ENCODE measurements around the gene TAL1.
"Not testable (repeated sequence)": the region's sequence is repeated elsewhere in the genome, so short reads cannot be mapped to it uniquely, and the experiment has no call there.

TAL1 gene

DNA sequence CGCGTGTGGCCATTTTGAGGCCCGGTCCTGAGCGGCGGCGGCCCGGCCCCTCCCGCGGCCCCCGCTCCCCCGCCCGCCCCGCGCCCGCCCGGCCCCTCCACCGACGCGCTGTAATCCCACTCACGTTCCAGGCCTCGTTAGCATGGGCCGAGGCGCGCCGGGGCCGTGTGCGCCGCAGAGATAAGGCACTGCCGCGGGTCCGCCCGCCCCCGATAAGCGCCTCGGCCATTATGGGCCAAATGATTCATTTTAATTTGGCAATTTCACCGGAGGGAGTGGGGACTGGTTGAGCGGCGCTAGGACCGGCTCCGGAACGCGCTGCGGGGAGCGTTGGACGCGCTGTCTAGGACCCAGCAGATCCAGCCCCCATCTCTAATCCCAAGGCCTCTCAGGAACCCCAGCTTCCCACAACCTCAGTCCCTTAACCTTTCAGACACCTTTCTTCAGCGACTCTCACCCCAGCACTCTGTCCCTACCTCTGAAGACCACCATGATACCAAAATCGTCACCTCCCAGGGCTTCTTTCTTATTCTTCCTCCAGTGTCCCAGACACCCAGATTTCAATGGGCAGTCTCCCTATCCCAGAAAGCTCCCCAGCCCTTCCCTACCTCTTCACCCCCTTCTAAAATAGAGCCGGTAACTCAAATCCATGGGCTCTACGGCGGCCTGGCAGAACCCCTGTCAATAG, at the start of gene TAL1:
Gene TAL1 (minus strand): TSS at position 39 of the 688 bp plus-strand sequence. CDS start 6,337 bp downstream, outside the sequence.
- no peak for DNase-seq (ENCODE audit: low spot score)

DNA sequence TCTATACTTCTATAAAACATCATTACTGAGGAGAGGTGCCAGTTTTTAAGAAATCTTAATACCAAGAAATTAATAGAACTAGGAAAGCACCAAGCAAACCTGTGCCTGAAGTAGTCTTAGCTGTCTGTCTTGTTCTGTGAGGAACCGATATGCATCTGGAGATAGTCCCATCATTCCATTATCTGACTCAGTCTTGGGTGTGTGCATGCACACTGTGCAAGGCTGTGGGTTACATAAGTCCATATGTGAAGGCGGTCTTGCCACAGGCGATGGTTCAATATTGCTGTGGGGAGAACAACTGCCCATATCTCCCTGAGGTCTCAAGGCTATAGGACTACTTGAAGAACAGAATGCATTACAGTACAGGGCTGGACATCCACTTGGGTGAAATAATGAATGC, 48.1 kb upstream of the TAL1 start:
- no peak for DNase-seq (ENCODE audit: low spot score)

DNA sequence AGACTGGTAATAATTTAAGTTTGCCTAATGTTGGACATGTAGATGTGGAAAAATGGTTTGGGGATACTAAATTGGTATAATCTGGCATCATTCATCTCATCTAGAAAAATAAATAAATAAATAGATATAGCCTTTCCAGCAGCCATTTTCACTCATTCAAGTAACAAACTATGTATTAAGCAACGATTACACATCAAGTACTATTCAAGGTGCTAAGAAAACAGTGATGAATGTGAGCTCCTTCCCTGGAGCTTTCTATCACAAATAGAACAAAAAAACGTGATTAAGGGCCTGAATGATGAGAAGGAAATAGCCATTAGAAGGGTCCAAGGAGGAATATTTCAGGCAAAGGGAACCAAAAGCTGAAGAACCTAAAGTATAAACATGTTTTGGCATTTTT, 44.8 kb upstream of the TAL1 start:
- no peak for DNase-seq (ENCODE audit: low spot score)

DNA sequence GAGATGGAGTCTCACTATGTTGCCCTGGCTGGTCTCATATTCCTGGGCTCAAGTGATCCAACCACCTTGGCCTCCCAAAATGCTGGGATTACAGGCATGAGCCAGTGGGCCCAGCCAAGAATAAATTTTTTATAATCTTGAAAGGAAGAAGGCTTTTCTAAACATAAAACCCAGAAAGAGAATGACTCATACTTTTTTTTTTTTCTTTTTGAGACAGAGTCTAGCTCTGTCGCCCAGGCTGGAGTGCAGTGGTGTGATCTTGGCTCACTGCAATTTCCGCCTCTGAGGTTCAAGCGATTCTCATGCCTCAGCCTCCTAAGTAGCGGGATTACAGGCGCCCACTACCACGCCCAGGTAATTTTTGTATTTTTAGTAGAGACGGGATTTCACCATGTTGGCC, 43.8 kb upstream of the TAL1 start:
- DNase-seq (ENCODE audit: low spot score) = not testable (repeated sequence)

DNA sequence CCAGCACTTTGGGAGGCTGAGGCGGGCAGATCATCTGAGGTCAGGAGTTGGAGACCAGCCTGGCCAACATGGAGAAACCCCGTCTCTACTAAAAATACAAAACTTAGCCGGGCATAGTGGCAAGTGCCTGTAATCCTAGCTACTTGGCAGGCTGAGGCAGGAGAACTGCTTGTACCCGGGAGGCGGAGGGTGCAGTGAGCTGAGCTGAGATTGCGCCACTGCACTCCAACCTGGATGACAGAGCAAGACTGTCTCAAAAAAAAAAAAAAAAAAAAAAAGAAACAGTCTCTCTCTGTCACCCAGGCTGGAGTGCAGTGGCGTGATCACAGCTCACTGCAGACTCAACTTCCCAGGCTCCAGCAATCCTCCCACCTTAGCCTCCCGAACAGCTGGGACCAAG, 33.5 kb upstream of the TAL1 start:
- DNase-seq (ENCODE audit: low spot score) = not testable (repeated sequence)

DNA sequence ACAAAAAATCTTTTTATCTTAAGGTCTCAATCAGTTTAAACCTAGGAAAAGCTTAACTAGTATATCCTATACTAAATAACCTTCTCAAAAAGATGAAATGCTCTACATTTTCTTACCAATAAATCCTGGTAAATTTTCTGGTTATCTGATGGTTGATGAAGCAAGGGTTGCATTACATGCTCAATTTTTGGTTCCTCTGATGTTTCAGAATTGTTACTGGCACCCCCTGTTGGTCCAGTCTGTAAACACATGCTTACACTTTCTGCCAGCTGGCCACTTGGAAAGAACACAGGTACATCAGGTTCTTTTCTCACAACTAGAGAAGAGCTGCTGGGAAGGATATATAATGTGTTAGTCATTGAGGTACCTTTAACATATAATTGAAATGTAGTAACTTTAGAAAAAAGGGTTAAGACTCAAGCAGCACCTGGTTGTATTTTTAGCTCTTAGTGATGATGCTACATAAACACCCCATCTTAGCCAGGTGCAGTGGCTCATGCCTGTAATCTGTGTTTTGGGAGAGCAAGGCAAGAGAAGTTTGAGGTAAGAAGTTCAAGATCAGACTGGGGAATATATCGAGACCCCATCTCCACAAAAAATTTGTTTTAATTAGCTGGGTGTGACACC, 30.9 kb upstream of the TAL1 start:
- peak; percentile 45 for DNase-seq (ENCODE audit: low spot score)

DNA sequence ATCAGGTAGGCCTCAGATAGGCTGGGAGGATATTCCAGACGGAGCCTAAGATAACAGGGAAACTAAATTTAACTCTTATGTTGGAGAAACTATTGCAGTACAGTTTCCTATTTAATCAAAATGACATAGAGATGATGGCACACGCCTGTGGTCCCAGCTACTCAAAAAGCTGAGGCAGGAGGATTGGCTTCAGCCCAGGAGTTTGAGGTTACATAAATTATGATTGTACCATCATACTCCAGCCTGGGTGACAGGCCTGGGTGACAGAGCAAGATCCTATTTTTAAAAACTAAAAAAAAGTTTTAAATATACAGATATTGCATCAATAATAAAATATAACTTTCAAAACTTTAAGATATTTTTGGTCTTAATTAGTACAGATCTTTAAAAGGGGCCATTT, 25.2 kb upstream of the TAL1 start:
- no peak for DNase-seq (ENCODE audit: low spot score)

DNA sequence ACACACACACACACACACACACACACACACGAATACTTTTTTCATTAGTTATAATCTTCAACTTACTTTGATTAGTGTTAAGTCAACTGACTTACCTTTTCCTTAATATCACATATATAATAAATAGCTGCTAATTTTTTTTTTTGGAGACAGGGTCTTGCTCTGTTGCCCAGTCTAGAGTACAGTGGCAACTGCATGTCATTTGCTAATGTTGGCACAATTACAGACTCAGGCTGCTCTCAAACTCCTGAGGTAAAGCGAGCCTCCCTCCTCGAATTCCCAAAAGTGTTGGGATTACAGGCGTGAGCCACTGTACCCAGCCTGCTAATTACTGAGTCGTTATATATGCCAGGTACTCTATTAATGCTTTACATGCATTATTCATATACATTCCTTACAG, 20.8 kb upstream of the TAL1 start:
- DNase-seq (ENCODE audit: low spot score) = no peak

DNA sequence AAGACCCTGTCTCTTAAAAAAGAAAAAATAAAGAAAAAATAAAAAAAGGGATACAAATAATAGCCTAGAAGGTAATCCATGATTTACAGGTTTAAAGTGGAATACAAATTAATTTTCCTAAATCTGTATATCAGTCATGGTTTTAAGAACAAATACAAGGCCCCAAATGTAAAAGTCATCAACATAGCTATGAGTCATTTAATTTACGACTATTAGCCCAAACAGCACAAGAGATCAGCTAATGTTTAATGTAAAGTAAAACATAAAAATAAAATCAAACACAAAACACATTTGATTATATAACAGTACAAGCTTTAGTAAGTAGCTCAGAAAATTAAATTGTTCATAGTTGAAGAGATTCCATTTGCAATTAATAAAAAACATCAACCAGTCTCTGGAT, 20.3 kb upstream of the TAL1 start:
- no peak for DNase-seq (ENCODE audit: low spot score)

DNA sequence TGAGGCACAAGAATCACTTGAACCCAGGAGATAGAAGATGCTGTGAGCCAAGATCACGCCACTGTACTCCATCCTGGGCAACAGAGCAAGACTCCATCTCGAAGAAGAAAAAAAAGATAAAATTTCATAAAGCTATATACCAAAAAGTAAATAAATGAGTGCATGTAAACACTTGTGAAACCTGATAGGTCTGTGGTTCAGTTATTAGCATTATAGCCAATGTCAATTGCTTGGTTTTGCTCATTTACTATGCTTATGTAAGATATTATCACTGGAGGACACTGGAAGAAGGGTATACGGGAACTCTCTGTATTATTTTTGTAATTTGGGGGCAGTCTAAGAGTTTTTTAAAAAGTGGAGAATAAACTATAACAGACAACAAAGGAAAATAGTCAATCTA, 17.7 kb upstream of the TAL1 start:
- DNase-seq (ENCODE audit: low spot score) = no peak

DNA sequence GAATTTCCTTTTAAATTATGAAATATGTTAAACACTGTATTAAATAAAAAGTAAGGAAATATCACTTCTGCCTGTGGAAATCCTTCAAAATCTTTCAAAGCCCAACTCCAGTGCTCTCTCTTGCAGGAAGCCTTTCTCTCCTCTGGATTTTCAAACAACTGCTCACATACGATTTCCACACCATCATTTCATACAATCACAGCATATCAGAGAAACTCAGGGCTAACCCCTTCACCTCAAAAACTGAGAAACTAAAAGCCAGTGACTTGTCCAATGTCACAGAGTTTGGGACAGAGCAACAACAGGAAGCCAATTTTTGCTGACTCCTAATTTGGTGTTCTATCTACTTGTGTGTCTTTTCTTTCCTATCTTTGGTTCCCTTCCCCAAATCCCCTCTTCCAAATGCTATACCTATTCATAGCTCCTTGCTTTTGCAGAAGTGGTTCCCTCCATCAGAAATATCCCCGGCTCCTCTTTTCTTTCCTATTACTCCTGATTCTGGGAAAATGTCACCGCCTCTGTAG, 12.4 kb upstream of the TAL1 start:
- DNase-seq (ENCODE audit: low spot score) = no peak

DNA sequence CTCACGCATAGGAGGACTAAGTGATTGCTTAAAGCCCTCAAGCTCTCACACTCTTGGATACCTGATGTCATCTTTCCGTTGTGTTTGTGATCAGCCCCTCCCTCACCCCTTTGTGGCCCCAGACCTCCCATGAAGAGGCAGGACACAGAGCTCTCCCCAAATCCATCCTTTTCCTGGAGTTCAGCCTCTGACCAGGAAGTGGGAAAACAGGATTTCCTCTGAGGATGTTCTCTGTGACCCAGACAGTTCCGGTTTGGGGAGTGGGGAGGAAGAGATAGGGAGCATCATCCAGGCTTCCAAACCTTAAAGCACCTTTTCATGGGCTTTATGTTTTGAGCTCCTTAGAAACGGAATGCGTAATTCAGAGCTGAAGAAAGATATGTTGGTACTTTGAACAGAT, 11.9 kb upstream of the TAL1 start:
- no peak for DNase-seq (ENCODE audit: low spot score)

DNA sequence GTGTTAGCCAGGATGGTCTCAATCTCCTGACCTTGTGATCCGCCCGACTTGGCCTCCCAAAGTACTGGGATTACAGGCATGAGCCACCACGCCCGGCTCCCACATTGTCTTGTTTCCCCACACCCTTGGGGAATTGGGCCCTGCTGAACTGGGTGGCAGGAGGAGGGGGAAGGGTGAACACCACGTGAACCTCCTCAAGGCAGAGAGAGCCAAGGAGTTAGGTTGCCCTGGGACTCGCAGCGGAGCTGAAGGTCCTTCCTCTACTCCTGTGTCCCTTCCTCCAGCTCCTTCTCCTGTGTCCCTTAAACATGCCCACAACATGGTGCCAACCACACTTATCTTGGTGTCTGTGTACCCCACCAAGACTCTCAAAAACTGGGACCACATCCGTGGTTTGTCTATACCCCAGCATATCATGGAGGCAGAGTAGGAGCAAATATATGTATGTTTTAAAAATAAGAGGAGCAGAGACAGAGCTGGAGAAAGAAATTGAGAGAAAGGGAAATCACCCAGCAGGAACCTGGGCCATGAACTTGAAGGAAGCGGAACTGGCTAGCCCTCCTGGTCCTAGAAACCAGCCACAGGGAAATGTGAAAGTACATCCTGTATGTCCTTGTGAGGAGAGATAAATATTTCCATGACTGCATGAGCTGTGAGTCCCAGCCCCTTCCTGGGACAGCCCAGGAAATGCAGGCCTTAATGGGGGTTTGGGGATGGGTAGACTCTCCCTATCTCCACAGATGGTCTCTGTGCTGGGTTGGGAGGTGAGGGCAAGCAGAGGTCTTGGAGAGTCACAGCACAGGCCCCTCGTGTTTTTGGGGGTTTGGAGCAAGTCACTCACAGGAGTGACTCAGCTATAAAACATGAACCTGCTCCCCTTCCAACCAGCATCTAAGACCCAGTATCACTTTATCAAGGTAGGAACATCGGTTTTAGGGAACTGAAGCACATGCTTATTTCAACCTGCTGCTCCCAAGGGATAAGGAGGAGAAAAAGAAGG, 9.4 kb upstream of the TAL1 start:
- DNase-seq (ENCODE audit: low spot score) = no peak

DNA sequence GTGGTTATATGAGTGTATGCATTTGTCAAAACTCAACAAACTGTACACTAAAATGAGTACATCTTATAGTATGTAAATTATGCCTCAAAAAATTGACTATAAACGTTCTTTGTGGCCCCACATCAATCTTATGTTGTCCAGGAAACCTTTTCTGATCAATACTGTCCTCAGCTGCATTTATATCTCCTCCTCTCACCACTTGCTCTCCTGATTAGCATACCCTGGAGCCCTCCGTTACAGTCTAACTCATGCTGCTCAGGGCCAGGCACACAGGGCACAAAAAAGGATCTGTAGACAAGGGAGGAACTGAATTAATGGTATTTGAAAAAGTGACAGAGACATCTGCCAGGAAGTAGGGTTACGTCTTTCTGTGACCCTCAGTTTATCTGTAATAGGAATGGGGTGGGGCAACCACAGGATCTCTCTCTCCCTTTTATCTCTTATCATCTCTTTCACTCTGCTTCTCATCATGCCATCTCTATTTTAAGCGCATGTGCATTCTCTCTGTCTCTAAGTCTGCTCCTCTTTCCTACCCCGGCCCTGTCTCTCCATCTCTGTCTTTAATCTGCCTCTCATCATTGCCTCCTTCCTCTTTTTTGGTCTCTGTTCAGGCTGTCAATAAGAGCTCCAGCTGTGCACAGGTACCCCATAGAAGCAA, 7.0 kb upstream of the TAL1 start:
- DNase-seq (ENCODE audit: low spot score) = no peak

DNA sequence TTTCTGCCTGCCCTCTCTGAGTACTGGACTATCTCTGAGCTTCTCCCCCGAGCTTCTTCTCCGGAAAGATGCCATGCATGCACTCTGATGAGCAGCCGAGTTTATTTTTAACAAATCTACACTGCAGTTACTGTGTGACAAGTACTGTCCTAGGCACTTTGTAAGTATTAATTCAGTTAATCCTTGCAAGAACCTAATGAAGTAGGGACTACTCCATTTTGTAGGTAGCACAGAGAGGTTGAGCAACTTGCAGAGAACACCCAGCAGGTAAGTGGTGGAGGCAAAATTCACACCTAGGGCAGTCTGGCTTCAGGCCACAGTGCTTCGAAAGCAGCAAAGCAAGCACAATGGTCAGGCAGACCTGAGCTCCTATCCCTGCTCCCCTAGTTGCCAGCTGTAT, 3.8 kb upstream of the TAL1 start:
- DNase-seq (ENCODE audit: low spot score) = no peak

DNA sequence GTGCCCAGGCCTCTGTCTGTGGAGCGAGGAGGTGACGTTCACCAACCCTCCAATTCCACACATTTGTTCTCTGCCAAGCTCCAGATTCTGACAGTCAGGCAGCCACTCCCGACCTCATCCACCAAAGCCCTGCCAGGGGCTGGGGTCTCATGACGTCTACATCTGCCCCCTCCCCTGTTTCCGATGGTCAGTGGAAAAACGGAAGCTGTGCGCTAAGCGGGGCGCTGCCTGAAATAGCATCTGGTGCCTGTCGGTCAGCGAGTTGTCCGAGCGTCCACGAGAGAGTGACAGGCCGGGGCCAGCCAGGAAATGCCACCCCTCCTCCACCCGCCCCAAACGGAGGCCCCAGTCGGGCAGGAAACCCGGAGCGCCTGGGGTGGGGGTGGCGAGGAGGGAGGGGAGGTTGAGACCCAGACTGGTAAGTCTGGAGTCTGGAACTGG, 3.2 kb upstream of the TAL1 start:
- DNase-seq (ENCODE audit: low spot score) = no peak

DNA sequence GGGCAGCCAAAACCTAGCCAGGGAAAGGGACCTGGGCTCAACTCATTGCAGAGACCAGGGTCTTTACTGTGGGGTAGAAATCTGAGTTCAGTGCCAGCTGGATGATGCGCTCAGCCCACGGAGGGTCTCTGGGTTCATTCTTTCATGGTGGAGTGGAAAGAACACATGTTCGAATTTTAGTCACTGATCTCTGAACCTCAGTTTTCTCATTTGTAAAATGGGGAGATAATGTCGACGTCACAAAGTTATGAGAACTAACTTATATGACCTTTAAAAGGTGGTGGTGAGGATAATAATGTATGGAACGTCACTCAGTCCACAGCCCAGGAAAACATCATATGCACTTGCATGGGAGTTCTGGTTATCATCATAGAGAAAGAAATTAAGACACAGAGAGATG, 1.2 kb upstream of the TAL1 start:
- DNase-seq (ENCODE audit: low spot score) = no peak

DNA sequence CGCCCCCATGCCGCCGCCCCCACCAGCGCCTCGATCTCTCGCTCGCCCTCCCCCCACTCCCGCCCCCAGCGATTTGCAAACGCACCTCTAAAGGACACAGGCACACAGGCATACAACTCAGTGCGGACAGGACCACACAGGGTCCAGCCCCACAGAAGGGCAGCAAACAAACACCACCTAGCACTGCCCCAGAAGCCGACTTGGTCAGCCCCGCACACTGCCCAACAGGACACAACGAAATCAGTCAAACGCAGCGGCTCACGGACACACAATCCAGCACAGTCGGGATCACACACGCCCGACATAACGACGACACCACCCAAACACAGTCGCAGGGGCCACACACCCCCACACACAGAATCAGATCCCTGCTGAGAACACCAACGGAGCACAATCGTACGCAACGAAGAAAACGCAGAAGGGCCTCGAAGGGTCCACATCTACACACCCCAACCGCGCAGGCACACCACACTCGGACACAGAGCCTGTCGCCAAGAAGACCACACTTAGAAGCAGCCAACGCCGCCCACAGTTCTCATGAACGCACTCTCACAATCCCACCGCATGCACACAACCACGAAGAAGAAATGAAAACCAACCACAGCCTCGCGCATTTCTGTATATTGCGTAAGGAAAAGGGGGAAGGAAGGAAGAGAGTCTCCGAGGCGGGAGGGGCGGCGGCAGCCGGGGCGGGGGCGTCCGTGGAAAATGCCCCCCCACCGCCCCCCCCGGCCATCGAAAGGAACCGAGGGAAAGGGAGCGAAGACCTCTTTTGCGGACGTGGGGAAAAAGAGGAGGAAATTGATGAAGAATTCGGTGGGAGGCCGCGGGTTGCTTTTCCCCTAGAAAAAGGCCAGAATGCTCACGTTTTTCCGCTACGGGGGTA, 481 bp downstream of the TAL1 start:
- DNase-seq (ENCODE audit: low spot score) = no peak

DNA sequence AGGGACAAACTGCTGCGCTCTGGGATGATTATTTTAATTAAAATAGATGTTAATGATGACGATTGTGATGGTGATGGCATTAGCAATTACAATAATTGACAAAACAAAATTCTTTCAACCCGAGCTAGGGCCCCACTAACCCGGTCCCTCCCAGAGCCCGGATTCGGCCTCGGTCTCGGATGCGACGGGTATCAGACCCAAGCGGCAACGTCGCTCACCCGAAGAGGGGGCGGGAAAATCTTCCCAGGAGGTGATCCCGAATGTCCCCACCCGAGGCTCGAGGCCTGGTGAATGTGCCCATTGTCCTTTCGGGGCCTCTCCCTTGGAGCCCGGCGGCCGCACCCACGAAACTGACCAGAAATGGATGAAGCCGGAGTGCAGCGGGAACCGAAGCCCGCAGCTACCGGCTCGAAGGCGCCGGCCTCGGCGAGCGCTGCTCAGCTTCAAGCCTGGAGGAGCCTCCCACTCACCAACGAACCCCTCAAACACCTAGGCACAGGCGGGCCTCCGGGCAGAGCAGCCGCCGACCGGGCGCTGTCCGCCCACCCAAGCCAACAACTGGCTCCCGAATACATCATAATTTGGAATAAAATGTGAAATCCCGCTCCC, 1.2 kb downstream of the TAL1 start:
- no peak for DNase-seq (ENCODE audit: low spot score)

DNA sequence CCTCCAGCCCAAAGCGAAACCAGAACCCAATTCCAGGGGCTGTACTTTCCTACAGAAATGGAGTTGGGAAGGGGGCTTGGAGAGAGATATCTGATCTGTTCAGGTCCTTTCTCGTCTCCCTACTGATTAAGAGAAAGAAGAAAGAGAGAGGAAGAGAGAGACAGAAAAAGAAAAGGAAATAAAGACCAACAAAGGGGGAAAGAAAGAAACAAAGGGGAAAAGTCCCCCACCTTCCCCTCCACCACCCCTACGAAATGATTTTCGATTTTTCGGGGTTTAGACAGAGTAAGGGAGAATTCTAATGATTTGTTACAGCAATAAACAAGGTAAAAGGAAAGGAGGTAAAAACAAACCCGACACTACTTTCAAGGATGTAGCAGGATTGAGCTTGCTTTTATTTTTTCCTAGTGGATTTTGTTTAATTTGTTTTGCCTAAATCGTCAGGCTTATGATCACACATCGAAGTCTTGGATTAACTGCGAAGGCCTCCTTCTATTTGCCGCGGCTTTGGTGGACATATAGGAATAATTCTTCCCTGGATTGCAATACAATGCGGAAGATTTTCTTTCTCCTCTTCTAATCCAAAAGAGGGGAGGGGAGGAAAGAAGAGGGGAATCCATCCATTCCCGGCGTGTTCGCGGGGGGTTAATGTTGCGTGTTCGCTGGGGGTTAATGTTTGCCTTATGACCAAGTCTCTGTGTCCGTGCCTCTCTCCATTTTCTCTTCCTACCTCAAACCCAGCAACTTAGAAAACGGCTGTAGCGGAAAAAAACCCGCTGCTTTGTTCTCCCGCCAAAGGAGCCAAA, 1.9 kb downstream of the TAL1 start:
- DNase-seq (ENCODE audit: low spot score) = no peak

Data from activated CD4-positive, alpha-beta T cell treated with anti-CD3 and anti-CD28 coated beads, Interleukin-2, Interleukin-4, amounts not matched to agents 100 ng/mL and 50 ng/mL, durations not matched to agents 16 hours and 8 hours (primary cell).